Trophoblast cell (in vitro differentiated cells and primary cell): ENCODE measurements around the gene PPP1R12C.
"Not testable (repeated sequence)": the region's sequence is repeated elsewhere in the genome, so short reads cannot be mapped to it uniquely, and the experiment has no call there.

Source experiments
- DNase-seq, 2 donors: peaks; one replicate each; pipeline ENCODE4 v3.0.0-alpha.2; 2016
- H2AFZ ChIP-seq: 2 replicates; pipeline ENCODE4 v1.6.1; 2013; ENCODE audit warnings: low read length, moderate library complexity, mild to moderate bottlenecking; ENCODE audit not compliant: insufficient read depth, poor library complexity
- H2AK5ac ChIP-seq: 2 replicates; pipeline ENCODE4 v1.6.1; 2013; ENCODE audit warnings: mild to moderate bottlenecking, low read length
- H2BK120ac ChIP-seq: 2 replicates; pipeline ENCODE4 v1.6.1; 2013; ENCODE audit warnings: low read length, mild to moderate bottlenecking, moderate library complexity; ENCODE audit not compliant: insufficient read depth, poor library complexity
- H2BK12ac ChIP-seq: 2 replicates; pipeline ENCODE4 v1.6.1; 2013; ENCODE audit warnings: mild to moderate bottlenecking, low read length, moderate library complexity
- H2BK5ac ChIP-seq: 2 replicates; pipeline ENCODE4 v1.6.1; 2013; ENCODE audit warnings: low read length, low read depth, moderate library complexity, mild to moderate bottlenecking; ENCODE audit not compliant: poor library complexity
- H3K14ac ChIP-seq: 2 replicates; pipeline ENCODE4 v1.6.1; 2013; ENCODE audit warnings: mild to moderate bottlenecking, low read length
- H3K18ac ChIP-seq: 2 replicates; pipeline ENCODE4 v1.6.1; 2013; ENCODE audit warnings: mild to moderate bottlenecking, low read length
- H3K23ac ChIP-seq: 2 replicates; pipeline ENCODE4 v1.6.1; 2013; ENCODE audit warnings: low read length
- H3K27ac ChIP-seq: 2 replicates; pipeline ENCODE4 v1.5.1; 2013; ENCODE audit warnings: low read depth, mild to moderate bottlenecking, inconsistent platforms, low read length, moderate library complexity
- H3K27me3 ChIP-seq: 2 replicates; pipeline ENCODE4 v1.6.1; 2013; ENCODE audit warnings: inconsistent platforms, mild to moderate bottlenecking, low read length, moderate library complexity; ENCODE audit not compliant: insufficient read depth
- H3K36me3 ChIP-seq, 2 experiments: 1 replicate in 1 of 2; 2 replicates in 1 of 2; pipeline ENCODE4 v1.6.1; 2013; ENCODE audit warnings: low read length in 2 of 2, mild to moderate bottlenecking in 2 of 2, moderate library complexity in 1 of 2; ENCODE audit not compliant: insufficient read depth in 2 of 2, control insufficient read depth in 1 of 2
- H3K4ac ChIP-seq: 2 replicates; pipeline ENCODE4 v1.6.1; 2013; ENCODE audit warnings: low read depth, mild to moderate bottlenecking, low read length, moderate library complexity
- H3K4me1 ChIP-seq, 2 experiments: 1 replicate in 1 of 2; 2 replicates in 1 of 2; pipeline ENCODE4 v1.6.1; 2013; ENCODE audit warnings: low read length in 2 of 2, mild to moderate bottlenecking in 2 of 2, moderate library complexity in 1 of 2; ENCODE audit not compliant: insufficient read depth in 2 of 2, control insufficient read depth in 1 of 2
- H3K4me2 ChIP-seq: 2 replicates; pipeline ENCODE4 v1.6.1; 2013; ENCODE audit warnings: inconsistent platforms, mild to moderate bottlenecking, low read length, moderate library complexity
- H3K4me3 ChIP-seq: 2 replicates; pipeline ENCODE4 v1.5.1; 2013; ENCODE audit warnings: mild to moderate bottlenecking, low read depth, low read length, inconsistent platforms
- H3K79me1 ChIP-seq: one replicate; pipeline ENCODE4 v1.6.1; 2013; ENCODE audit warnings: low read length
- H3K79me2 ChIP-seq: 2 replicates; pipeline ENCODE4 v1.6.1; 2013; ENCODE audit warnings: low read length, mild to moderate bottlenecking; ENCODE audit not compliant: control insufficient read depth, insufficient read depth, poor library complexity
- H3K9ac ChIP-seq: 2 replicates; pipeline ENCODE4 v1.6.1; 2013; ENCODE audit warnings: mild to moderate bottlenecking, low read length
- H3K9me3 ChIP-seq: 2 replicates; pipeline ENCODE4 v1.6.1; 2013; ENCODE audit warnings: low read depth, mild to moderate bottlenecking, control low read depth, inconsistent platforms, low read length; ENCODE audit not compliant: insufficient read depth
- H4K12ac ChIP-seq: 2 replicates; pipeline ENCODE4 v1.6.1; 2013; ENCODE audit warnings: low read depth, mild to moderate bottlenecking, low read length, moderate library complexity
- H4K8ac ChIP-seq: 2 replicates; pipeline ENCODE4 v1.6.1; 2013; ENCODE audit warnings: low read depth, mild to moderate bottlenecking, low read length, moderate library complexity
- H4K91ac ChIP-seq: one replicate; pipeline ENCODE4 v1.6.1; 2013; ENCODE audit warnings: low read depth, mild to moderate bottlenecking, low read length, moderate library complexity
- WGBS: extraction: QIAGEN DNeasy Blood & Tissue Kit; methylation state at CpG from one replicate; pipeline ENCODE4 v1.1.7; 2013; ENCODE audit warnings: missing lambda C conversion rate; ENCODE audit not compliant: insufficient read length, insufficient coverage; ENCODE audit errors: extremely low coverage; 5-methylcytosine and 5-hydroxymethylcytosine counted together

The PPP1R12C gene

GRCh38 chr19:55158423-55158822, 41.0 kb upstream of the PPP1R12C start:
- Histone ChIP-seq H2BK12ac (no peak overlapping the region), H2AFZ (no peak overlapping the region), H3K79me1 (no peaks in the 10 kb centered on the region), H3K23ac (no peak overlapping the region), H3K18ac (no peak overlapping the region), H3K79me2 (no peaks in the 10 kb centered on the region), H2BK120ac (no peak overlapping the region), H3K4ac (no peak overlapping the region), H4K12ac (no peak overlapping the region), H3K4me2 (no peak overlapping the region), H2BK5ac (no peak overlapping the region), H2AK5ac (no peak overlapping the region), H3K27me3 (peaks cover 22% of the 10 kb centered on the region), H3K9ac (no peak overlapping the region), H3K27ac (no peak overlapping the region), H3K36me3 (no peaks in the 10 kb centered on the region), H4K91ac (no peak overlapping the region), H3K14ac (no peak overlapping the region), H3K4me3 (no peak overlapping the region), H4K8ac (no peak overlapping the region), H3K9me3 (peaks cover 13% of the 10 kb centered on the region), H3K4me1 (no peaks in the 10 kb centered on the region)
- no CpG with 5 or more reads among the region's 4 CpGs for WGBS
- DNase-seq = no peak

GRCh38 chr19:55157064-55157908, 39.8 kb upstream of the PPP1R12C start, which contains the start of gene TNNI3:
Gene TNNI3, minus strand, starts transcription at chr19:55157732. Its CDS starts 143 bp downstream, at chr19:55157589.
- H3K14ac ChIP-seq = no peak within 1 kb of the TSS
- H4K91ac ChIP-seq = no peak within 1 kb of the TSS
- peaks cover 22% of the 10 kb centered on the region for H3K27me3 ChIP-seq
- no peak within 1 kb of the TSS for H2BK5ac ChIP-seq
- WGBS = no CpG with 5 or more reads among the region's 39 CpGs
- no peak within 1 kb of the TSS for H2BK120ac ChIP-seq
- H4K12ac ChIP-seq = no peak within 1 kb of the TSS
- H3K79me2 ChIP-seq = no peaks in the 10 kb centered on the region
- peak within 1 kb of the TSS; percentile 6 for H3K4me3 ChIP-seq
- no peak within 1 kb of the TSS for H2BK12ac ChIP-seq
- no peak within 1 kb of the TSS for H3K27ac ChIP-seq
- no peaks in the 10 kb centered on the region for H3K79me1 ChIP-seq
- no peak within 1 kb of the TSS for H3K4ac ChIP-seq
- H3K9ac ChIP-seq = no peak within 1 kb of the TSS
- no peak within 1 kb of the TSS for H2AK5ac ChIP-seq
- no peak within 1 kb of the TSS for H2AFZ ChIP-seq
- H3K4me1 ChIP-seq = no peaks in the 10 kb centered on the region
- no peak within 1 kb of the TSS for H4K8ac ChIP-seq
- no peaks in the 10 kb centered on the region for H3K36me3 ChIP-seq
- no peak for DNase-seq
- no peak within 1 kb of the TSS for H3K18ac ChIP-seq
- H3K9me3 ChIP-seq = peaks cover 13% of the 10 kb centered on the region
- no peak within 1 kb of the TSS for H3K4me2 ChIP-seq
- H3K23ac ChIP-seq = no peak within 1 kb of the TSS

- no peak overlapping the region for H3K4ac ChIP-seq
- H3K79me1 ChIP-seq = no peaks in the 10 kb centered on the region
- no peak overlapping the region for H3K18ac ChIP-seq
- H2BK120ac ChIP-seq = no peak overlapping the region
- H3K79me2 ChIP-seq = no peaks in the 10 kb centered on the region
- H3K14ac ChIP-seq = no peak overlapping the region
- H3K4me2 ChIP-seq = peak overlapping the region; percentile 23
- no CpG with 5 or more reads among the region's 52 CpGs for WGBS
- H4K91ac ChIP-seq = no peak overlapping the region
- no peaks in the 10 kb centered on the region for H3K4me1 ChIP-seq
- H4K12ac ChIP-seq = no peak overlapping the region
- H2BK5ac ChIP-seq = no peak overlapping the region
- no peaks in the 10 kb centered on the region for H3K36me3 ChIP-seq
- no peak overlapping the region for H3K27ac ChIP-seq
- no peak overlapping the region for H3K4me3 ChIP-seq
- H2AK5ac ChIP-seq = no peak overlapping the region
- H3K23ac ChIP-seq = no peak overlapping the region
- H2AFZ ChIP-seq = no peak overlapping the region
- no peak overlapping the region for H4K8ac ChIP-seq
- no peak overlapping the region for H3K9ac ChIP-seq
- no peak for DNase-seq
- H2BK12ac ChIP-seq = no peak overlapping the region
- peaks cover 10% of the 10 kb centered on the region for H3K9me3 ChIP-seq
- peaks cover 15% of the 10 kb centered on the region for H3K27me3 ChIP-seq
Measured at GRCh38 chr19:55156202-55157063, 39.0 kb upstream of the PPP1R12C start.

GRCh38 chr19:55155784-55156183, 38.3 kb upstream of the PPP1R12C start:
- not testable (repeated sequence) for H3K4me1 ChIP-seq, H3K9ac ChIP-seq, H2BK120ac ChIP-seq, H4K8ac ChIP-seq, H3K79me2 ChIP-seq, H3K36me3 ChIP-seq, H2BK5ac ChIP-seq, H3K27ac ChIP-seq, DNase-seq, H2BK12ac ChIP-seq, H4K12ac ChIP-seq, H3K4ac ChIP-seq, H4K91ac ChIP-seq, H2AK5ac ChIP-seq, H3K4me3 ChIP-seq, H3K14ac ChIP-seq, H2AFZ ChIP-seq, H3K23ac ChIP-seq, H3K18ac ChIP-seq, H3K79me1 ChIP-seq
- Histone ChIP-seq H3K9me3 (peaks cover 10% of the 10 kb centered on the region), H3K4me2 (peak overlapping the region; percentile 23), H3K27me3 (peaks cover 15% of the 10 kb centered on the region)
- WGBS = no CpG with 5 or more reads among the region's 5 CpGs
